Body of pancreas (tissue), 4 donors: Measurements from ENCODE around the gene TCP11. TPM values are rescaled to one million over a fixed set of nuclear protein-coding genes. Genes with fewer than 3 reads are reported as not detected.

Experiments
- ATAC-seq: fragments of 150-250 bp; one replicate; pipeline ENCODE4 v1.9.1; 2016
- DNase-seq, 4 donors: peaks; one replicate each; pipeline ENCODE4 v3.0.0-alpha.2; 2019
- H3K27ac ChIP-seq, 4 donors: fragments of 200-600 bp; sonication (generic); 1 replicate in 3 of 4; 2 replicates in 1 of 4; pipeline versions ENCODE4 v1.5.1 to v1.6.1; 2016 to 2019; ENCODE audit warnings: mild to moderate bottlenecking in 1 of 4, mixed read lengths in 1 of 4, moderate library complexity in 1 of 4
- H3K27me3 ChIP-seq, 2 donors: fragments of 200-600 bp; sonication (generic); one replicate each; pipeline ENCODE4 v1.6.0; 2016; ENCODE audit warnings: mild to moderate bottlenecking in 1 of 2
- H3K36me3 ChIP-seq, 2 donors: fragments of 200-600 bp; sonication (generic); replicated peaks in 1 of 2; 2 replicates each; pipeline ENCODE4 v1.5.1; 2016; ENCODE audit warnings: low read depth in 2 of 2; ENCODE audit not compliant: insufficient read depth in 1 of 2
- H3K4me1 ChIP-seq: fragments of 200-600 bp; sonication (generic); one replicate; pipeline ENCODE4 v1.6.0; 2016
- H3K4me3 ChIP-seq, 2 donors: fragments of 200-600 bp; sonication (generic); 1 replicate in 1 of 2; 2 replicates in 1 of 2; pipeline ENCODE4 v1.5.1; 2016 to 2019
- H3K9me3 ChIP-seq, 3 donors: fragments of 200-600 bp; sonication (generic); 1 replicate in 2 of 3; 2 replicates in 1 of 3; pipeline ENCODE4 v1.5.1; 2016
- POLR2A ChIP-seq, 3 donors: fragments of 450-650 bp; IDR thresholded peaks; one replicate each; pipeline ENCODE4 v1.6.1; 2016; ENCODE audit warnings: antibody characterized with exemption in 3 of 3, mild to moderate bottlenecking in 2 of 3
- WGBS, 2 donors: methylation state at CpG; one replicate each; pipeline ENCODE4 v1.1.5; 2017; 5-methylcytosine and 5-hydroxymethylcytosine counted together
- intact Hi-C: fragments of 100-400 bp; cut with DNase I; formaldehyde crosslinking; loops from one replicate; pipeline ENCODE4 v1.15.1; 2023
- total RNA-seq, 2 donors: library from RNA; depleted of rRNA; stranded (reverse); fragments of >200 nt; gene quantifications; one replicate each; pipeline ENCODE4 v1.1.0, GENCODE V29; 2016
- TF ChIP-seq, protein P1 (sequence below), 7 experiments: fragments of 450-650 bp in 4 of 7; fragments of 200-600 bp in 3 of 7; sonication (generic) in 3 of 7; IDR thresholded peaks; one replicate each; pipeline ENCODE4 v1.5.1; 2016 to 2019; ENCODE audit warnings: antibody characterized with exemption in 7 of 7

TCP11 gene
- total RNA-seq, 2 donors from 2014 or later = not detected

DNA sequence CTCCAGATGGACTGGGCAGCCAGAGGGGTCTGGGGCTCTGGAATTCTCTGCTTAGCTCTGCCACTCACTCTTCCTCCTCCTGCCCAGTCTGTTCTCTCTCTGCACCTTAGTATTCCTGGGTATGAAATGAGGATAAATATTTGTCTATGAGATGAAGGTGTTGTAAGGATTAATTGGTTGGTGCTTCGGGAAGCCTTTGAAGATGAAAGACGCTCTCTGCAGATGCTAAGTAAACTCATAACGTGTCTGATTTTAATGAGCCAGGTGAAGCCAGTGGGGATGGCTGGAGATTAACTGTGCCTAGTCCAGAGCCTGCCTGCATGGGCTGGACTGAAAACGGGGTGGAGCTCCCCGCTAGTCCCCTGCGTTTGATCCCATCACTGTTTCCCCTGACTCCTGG is 23.1 kb upstream of the TCP11 start:
- H3K4me1 ChIP-seq = peaks cover 23% of the 10 kb centered on the region
- WGBS, 2 donors = 76 to 85% methylated on average over 6 of the region's 6 CpGs
- no peak for DNase-seq

DNA sequence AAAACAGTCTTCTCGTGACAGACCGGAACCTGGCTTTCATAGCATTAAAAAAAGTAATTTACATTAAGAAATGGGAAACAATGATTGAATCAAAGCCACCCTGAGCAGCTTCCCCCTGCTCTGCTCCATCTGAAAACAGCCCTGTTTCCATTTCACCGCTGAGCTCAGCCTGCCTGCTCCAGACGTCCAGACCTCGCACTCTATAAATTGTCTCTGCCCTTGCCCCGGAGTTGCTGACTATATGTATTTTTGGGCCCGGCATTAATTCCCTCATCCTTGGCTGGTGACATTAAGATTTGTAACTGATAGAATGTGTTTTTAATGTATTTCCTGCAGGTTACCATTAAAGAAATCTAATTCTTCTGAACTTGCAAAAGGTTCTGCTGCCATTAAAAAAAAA is 22.7 kb upstream of the TCP11 start:
- intact Hi-C loops = no loop called here
- 92 to 94% methylated on average over 7 of the region's 7 CpGs for WGBS, 2 donors
- H3K4me1 ChIP-seq = peaks cover 23% of the 10 kb centered on the region
- no peaks in the 10 kb centered on the region for H3K9me3 ChIP-seq
- no peak for DNase-seq
- ATAC-seq = no peak
- no peaks in the 10 kb centered on the region for H3K27me3 ChIP-seq
- H3K27ac ChIP-seq = no peak overlapping the region
- TF ChIP-seq, protein P1, sequence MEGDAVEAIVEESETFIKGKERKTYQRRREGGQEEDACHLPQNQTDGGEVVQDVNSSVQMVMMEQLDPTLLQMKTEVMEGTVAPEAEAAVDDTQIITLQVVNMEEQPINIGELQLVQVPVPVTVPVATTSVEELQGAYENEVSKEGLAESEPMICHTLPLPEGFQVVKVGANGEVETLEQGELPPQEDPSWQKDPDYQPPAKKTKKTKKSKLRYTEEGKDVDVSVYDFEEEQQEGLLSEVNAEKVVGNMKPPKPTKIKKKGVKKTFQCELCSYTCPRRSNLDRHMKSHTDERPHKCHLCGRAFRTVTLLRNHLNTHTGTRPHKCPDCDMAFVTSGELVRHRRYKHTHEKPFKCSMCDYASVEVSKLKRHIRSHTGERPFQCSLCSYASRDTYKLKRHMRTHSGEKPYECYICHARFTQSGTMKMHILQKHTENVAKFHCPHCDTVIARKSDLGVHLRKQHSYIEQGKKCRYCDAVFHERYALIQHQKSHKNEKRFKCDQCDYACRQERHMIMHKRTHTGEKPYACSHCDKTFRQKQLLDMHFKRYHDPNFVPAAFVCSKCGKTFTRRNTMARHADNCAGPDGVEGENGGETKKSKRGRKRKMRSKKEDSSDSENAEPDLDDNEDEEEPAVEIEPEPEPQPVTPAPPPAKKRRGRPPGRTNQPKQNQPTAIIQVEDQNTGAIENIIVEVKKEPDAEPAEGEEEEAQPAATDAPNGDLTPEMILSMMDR (IDR thresholded peaks at IDR 0.05) = no peak
- no peak for TF ChIP-seq POLR2A (IDR thresholded peaks at IDR 0.05)
- no peak overlapping the region for H3K4me3 ChIP-seq
- H3K36me3 ChIP-seq = no peaks in the 10 kb centered on the region

More for the DNA sequence above, 23.1 kb upstream of the TCP11 start:
- Histone ChIP-seq H3K4me3 (no peak overlapping the region), H3K36me3 (no peaks in the 10 kb centered on the region), H3K27ac (no peak overlapping the region), H3K27me3 (no peaks in the 10 kb centered on the region), H3K9me3 (no peaks in the 10 kb centered on the region)
- TF ChIP-seq, protein P1 (IDR thresholded peaks at IDR 0.05) = no peak
- TF ChIP-seq POLR2A (IDR thresholded peaks at IDR 0.05) = no peak
- no peak for ATAC-seq
- intact Hi-C loops = no loop called here

DNA sequence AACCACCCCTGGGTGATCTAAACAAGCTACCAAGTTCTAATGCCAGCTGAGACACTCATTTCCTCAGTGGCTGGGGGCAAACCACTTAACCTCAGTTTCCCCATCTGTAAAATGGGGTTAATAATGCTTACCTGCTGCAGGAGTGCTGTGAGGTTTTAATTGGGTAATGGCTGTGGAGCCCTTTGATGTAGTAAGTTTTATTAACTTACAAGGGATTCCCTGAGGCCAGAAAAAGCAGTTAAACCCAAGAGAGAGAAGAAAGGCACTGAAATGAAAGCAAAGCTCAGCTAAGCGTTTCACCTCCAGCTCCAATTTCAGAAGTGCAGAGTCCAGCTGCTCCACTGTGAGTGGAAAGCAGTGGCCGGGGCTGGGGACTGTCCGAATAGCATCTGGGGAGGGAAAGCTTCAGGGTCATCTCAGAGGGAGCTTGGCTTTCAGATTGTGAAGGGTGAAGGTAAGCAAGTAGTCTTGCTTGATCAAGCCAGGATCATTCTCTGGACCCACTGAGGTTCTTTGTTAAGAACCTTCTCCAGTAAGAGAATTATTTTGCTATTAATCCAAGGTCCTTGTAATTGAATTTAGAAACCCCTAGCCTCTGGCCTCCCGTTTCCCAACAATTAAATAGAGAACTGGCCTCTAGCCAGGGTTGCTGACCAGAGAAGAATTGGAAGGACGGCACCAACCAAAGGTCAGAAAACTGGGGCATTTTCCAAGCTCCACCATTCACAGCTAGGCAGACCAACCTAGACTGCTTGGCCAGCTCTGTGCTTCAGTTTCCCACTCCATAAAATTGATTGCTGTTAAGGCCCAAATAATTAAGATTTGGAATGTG is 20.9 kb upstream of the TCP11 start:
- TF ChIP-seq POLR2A (IDR thresholded peaks at IDR 0.05) = no peak
- TF ChIP-seq, protein P1 (IDR thresholded peaks at IDR 0.05) = no peak
- H3K9me3 ChIP-seq = no peaks in the 10 kb centered on the region
- DNase-seq (peak in 2 of 4 donors; percentile 26 to 40), ATAC-seq (no peak)
- WGBS, 2 donors = 42 to 48% methylated on average over 5 of the region's 5 CpGs
- no peak overlapping the region for H3K27ac ChIP-seq
- no peak overlapping the region for H3K4me3 ChIP-seq
- no peaks in the 10 kb centered on the region for H3K27me3 ChIP-seq
- H3K36me3 ChIP-seq = no peaks in the 10 kb centered on the region
- H3K4me1 ChIP-seq = peaks cover 23% of the 10 kb centered on the region
- intact Hi-C loops = no loop called here

DNA sequence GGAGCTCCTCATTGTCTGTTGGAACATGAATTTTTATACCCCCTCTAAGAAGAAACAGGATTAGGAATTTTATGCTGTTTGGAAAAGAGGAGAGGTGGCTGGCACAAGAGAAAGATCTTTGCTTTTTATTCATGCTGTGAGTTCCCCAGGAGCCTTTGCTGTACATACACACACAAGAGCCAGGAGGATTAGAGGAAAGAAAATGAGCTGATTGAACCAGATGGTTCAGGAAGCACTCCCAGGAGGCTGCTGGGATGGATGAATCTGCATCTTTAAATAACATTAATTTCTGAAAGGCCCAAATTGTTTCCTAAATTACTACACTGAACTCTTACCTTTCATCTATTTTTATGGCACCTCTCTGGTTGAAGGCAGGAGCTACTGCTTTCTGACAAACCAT is 20.1 kb upstream of the TCP11 start:
- Histone ChIP-seq H3K36me3 (no peaks in the 10 kb centered on the region), H3K4me1 (peaks cover 19% of the 10 kb centered on the region), H3K9me3 (no peaks in the 10 kb centered on the region), H3K27me3 (no peaks in the 10 kb centered on the region), H3K4me3 (no peak overlapping the region), H3K27ac (no peak overlapping the region)
- ATAC-seq (no peak), DNase-seq (no peak)
- intact Hi-C loops = no loop called here
- no peak for TF ChIP-seq POLR2A (IDR thresholded peaks at IDR 0.05)
- TF ChIP-seq, protein P1 (IDR thresholded peaks at IDR 0.05) = no peak

DNA sequence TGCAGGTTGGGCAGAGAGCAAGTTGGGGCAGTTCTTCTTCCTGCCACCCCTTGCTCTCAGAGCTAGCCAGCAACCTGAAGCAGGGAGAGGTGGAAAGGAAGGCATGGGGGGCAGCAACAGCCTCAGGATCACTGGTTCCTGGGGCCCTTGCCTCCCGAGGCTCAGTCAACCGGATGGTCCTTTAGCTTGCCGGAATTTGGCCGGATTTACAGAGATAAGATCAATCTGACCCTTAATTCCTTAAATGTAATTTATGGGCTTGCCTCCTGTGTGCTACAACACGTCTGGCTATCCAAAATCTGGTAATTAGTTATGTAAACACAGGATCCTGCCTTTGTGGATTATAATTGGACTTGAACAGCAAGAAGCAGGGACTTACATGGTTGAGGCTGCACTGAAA is 19.5 kb upstream of the TCP11 start:
- no peaks in the 10 kb centered on the region for H3K9me3 ChIP-seq
- peaks cover 13% of the 10 kb centered on the region for H3K4me1 ChIP-seq
- H3K36me3 ChIP-seq = no peaks in the 10 kb centered on the region
- no peak overlapping the region for H3K27ac ChIP-seq
- DNase-seq = no peak
- WGBS, 2 donors = 50 to 51% methylated on average over 5 of the region's 5 CpGs
- ATAC-seq = no peak
- H3K27me3 ChIP-seq = no peaks in the 10 kb centered on the region
- intact Hi-C loops = no loop called here
- no peak overlapping the region for H3K4me3 ChIP-seq
- no peak for TF ChIP-seq POLR2A (IDR thresholded peaks at IDR 0.05)
- TF ChIP-seq, protein P1 (IDR thresholded peaks at IDR 0.05) = no peak
